HG02642 (cell line): ENCODE measurements around the gene SIRT5.

Experiments used
- ATAC-seq: cut with Tn5 transposase; IDR thresholded peaks from one replicate; pipeline ENCODE4 v1.9.1; 2021; ENCODE audit warnings: mild to moderate bottlenecking; ENCODE audit not compliant: unreplicated experiment, poor library complexity

The SIRT5 gene

GRCh38 chr6:13574571-13575376 is at the start of gene SIRT5:
Gene SIRT5 (plus strand): TSS chr6:13574601. CDS start chr6:13584111, 9,510 bp downstream.
- peak; percentile 72 for ATAC-seq

- ATAC-seq = no peak
Observed at GRCh38 chr6:13524801-13525508, 49.4 kb upstream of the SIRT5 start.

GRCh38 chr6:13526357-13526726 is 48.1 kb upstream of the SIRT5 start:
- ATAC-seq = no peak

GRCh38 chr6:13526727-13527670 is 47.4 kb upstream of the SIRT5 start:
- peak; percentile 90 for ATAC-seq

- ATAC-seq = no peak
Observed at GRCh38 chr6:13527671-13528056, 46.7 kb upstream of the SIRT5 start.

GRCh38 chr6:13528232-13528631 is 46.2 kb upstream of the SIRT5 start:
- no peak for ATAC-seq

GRCh38 chr6:13528777-13529343 is 45.5 kb upstream of the SIRT5 start:
- no peak for ATAC-seq

GRCh38 chr6:13531956-13532355 is 42.4 kb upstream of the SIRT5 start:
- no peak for ATAC-seq

- ATAC-seq = no peak
Observed at GRCh38 chr6:13534536-13534935, 39.9 kb upstream of the SIRT5 start.

GRCh38 chr6:13535306-13535705 is 39.1 kb upstream of the SIRT5 start:
- ATAC-seq = no peak

- ATAC-seq = no peak
Observed at GRCh38 chr6:13536796-13537526, 37.4 kb upstream of the SIRT5 start.

GRCh38 chr6:13537527-13537897 is 36.9 kb upstream of the SIRT5 start:
- ATAC-seq = no peak

- ATAC-seq = no peak
Observed at GRCh38 chr6:13538084-13538483, 36.3 kb upstream of the SIRT5 start.

- no peak for ATAC-seq
Observed at GRCh38 chr6:13538600-13538999, 35.8 kb upstream of the SIRT5 start.

- no peak for ATAC-seq
Observed at GRCh38 chr6:13539572-13539971, 34.8 kb upstream of the SIRT5 start.

- ATAC-seq = no peak
Observed at GRCh38 chr6:13541496-13541895, 32.9 kb upstream of the SIRT5 start.

GRCh38 chr6:13544454-13545186 is 29.8 kb upstream of the SIRT5 start:
- ATAC-seq = no peak

GRCh38 chr6:13545885-13546284 is 28.5 kb upstream of the SIRT5 start:
- no peak for ATAC-seq
